ENCODE data around the gene RIF1.

DNA sequence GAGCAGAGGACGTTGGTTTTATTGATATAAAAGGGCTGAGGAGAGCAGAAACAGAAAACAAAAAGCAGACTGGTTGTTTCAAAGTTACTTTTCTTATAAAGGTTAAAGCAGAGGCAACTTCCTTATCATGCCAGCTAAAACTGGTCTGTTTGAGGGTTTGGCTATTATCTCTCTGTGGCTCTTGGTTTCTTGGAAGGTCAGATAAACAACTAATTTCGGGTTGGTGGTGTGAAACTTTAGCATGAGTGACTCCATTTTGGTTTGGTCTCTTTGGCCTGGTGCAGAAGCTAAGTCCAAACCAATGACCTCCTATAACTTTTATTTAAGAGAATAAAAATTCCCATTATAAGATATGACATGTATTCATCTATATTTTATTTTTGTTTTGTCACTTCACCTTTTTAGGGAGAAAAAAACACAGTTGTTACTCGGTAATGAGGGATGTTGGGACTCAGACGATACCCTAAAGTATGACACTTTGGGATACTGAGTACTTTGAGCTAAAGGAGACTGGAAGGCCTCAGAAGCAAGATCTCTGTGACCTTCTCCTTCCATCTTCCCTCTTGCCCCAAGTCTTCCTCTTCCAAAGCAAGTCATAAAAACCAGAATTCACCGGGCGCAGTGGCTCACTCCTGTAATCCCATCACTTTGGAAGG is 29.0 kb upstream of the RIF1 start:
- TF ChIP-seq, protein P1, sequence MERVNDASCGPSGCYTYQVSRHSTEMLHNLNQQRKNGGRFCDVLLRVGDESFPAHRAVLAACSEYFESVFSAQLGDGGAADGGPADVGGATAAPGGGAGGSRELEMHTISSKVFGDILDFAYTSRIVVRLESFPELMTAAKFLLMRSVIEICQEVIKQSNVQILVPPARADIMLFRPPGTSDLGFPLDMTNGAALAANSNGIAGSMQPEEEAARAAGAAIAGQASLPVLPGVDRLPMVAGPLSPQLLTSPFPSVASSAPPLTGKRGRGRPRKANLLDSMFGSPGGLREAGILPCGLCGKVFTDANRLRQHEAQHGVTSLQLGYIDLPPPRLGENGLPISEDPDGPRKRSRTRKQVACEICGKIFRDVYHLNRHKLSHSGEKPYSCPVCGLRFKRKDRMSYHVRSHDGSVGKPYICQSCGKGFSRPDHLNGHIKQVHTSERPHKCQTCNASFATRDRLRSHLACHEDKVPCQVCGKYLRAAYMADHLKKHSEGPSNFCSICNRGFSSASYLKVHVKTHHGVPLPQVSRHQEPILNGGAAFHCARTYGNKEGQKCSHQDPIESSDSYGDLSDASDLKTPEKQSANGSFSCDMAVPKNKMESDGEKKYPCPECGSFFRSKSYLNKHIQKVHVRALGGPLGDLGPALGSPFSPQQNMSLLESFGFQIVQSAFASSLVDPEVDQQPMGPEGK (CRISPR knock-in tag; IDR thresholded peaks at IDR 0.05; ENCODE audit: borderline replicate concordance): no peak
- TF ChIP-seq ZFP3 (CRISPR knock-in tag; IDR thresholded peaks at IDR 0.05) (no peak), ARNTL (CRISPR knock-in tag; IDR thresholded peaks at IDR 0.05; ENCODE audit: borderline replicate concordance, low read depth) (no peak), BACH2 (CRISPR knock-in tag; IDR thresholded peaks at IDR 0.05; ENCODE audit: borderline replicate concordance) (no peak), ESRRG (CRISPR knock-in tag; IDR thresholded peaks at IDR 0.05) (no peak)
- TF ChIP-seq, protein P2, sequence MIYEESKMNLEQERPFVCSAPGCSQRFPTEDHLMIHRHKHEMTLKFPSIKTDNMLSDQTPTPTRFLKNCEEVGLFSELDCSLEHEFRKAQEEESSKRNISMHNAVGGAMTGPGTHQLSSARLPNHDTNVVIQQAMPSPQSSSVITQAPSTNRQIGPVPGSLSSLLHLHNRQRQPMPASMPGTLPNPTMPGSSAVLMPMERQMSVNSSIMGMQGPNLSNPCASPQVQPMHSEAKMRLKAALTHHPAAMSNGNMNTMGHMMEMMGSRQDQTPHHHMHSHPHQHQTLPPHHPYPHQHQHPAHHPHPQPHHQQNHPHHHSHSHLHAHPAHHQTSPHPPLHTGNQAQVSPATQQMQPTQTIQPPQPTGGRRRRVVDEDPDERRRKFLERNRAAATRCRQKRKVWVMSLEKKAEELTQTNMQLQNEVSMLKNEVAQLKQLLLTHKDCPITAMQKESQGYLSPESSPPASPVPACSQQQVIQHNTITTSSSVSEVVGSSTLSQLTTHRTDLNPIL (CRISPR knock-in tag; IDR thresholded peaks at IDR 0.05; ENCODE audit: low read depth): no peak
